Upper lobe of right lung (tissue), 1 donor: ENCODE measurements around the gene CCR4. TPM values are rescaled to one million over a fixed set of nuclear protein-coding genes. Genes with fewer than 3 reads are reported as not detected.

Source experiments
- ATAC-seq: fragments of 200-7000 bp; cut with Tn5 transposase; one replicate; pipeline ENCODE4 v1.9.1; 2020; ENCODE audit warnings: mild to moderate bottlenecking, moderate library complexity
- DNase-seq: peaks from one replicate; pipeline ENCODE4 v3.0.0-alpha.2; 2020
- H3K27ac ChIP-seq: fragments of 200-600 bp; one replicate; pipeline ENCODE4 v1.8.0; 2022
- H3K27me3 ChIP-seq: fragments of 200-600 bp; one replicate; pipeline ENCODE4 v1.8.0; 2022; ENCODE audit warnings: mild to moderate bottlenecking
- H3K36me3 ChIP-seq: fragments of 200-600 bp; one replicate; pipeline ENCODE4 v1.8.0; 2022
- H3K4me1 ChIP-seq: fragments of 200-600 bp; one replicate; pipeline ENCODE4 v1.8.0; 2022
- H3K4me3 ChIP-seq: fragments of 200-600 bp; one replicate; pipeline ENCODE4 v1.8.0; 2022; ENCODE audit warnings: mild to moderate bottlenecking
- H3K9me3 ChIP-seq: fragments of 200-600 bp; one replicate; pipeline ENCODE4 v1.8.0; 2022
- CTCF ChIP-seq: fragments of 200-600 bp; IDR thresholded peaks from one replicate; pipeline ENCODE4 v1.8.0; 2022; ENCODE audit warnings: antibody characterized with exemption
- intact Hi-C: fragments of 100-400 bp; cut with DNase I; formaldehyde crosslinking; loops from one replicate; pipeline ENCODE4 v1.11.0; 2022
- total RNA-seq: library from RNA; stranded (reverse); fragmentation: NEBNext Ultra II Directional; extraction: Animal tissue kit (Norgen Biotek cat#: 25700); gene quantifications from one replicate; pipeline ENCODE4 v1.2.1, GENCODE V29; 2021
- donor health status: DM: no; HTN: yes; CAD: no; lungs with severe emphysema.

CCR4 gene
- total RNA-seq, 1 donor from 2014 or later, result 1.2 TPM

DNA sequence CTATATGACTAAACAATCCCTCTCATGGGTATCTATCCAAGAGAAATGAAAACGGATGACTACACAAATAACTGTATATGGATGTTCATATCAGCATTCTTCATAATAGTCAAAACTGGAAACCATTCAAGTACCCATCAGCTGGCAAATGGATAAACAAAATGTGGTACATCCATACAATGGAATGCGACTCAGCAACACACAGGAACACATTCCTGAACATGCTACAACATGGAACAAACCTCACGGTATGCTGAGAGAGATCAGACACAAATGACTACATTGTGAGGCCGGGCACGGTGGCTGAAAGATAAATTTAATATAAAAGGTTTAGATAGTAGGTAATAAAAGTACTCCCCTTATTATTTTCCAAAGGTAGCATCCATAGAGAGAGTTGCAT is 42.6 kb downstream of the CCR4 start:
- Histone ChIP-seq H3K27ac (no peak overlapping the region), H3K36me3 (peaks cover 4% of the 10 kb centered on the region), H3K4me1 (no peaks in the 10 kb centered on the region), H3K27me3 (no peaks in the 10 kb centered on the region), H3K9me3 (no peaks in the 10 kb centered on the region), H3K4me3 (no peak overlapping the region)
- DNase-seq (no peak), ATAC-seq (no peak)
- intact Hi-C loops, result no loop called here
- TF ChIP-seq CTCF, result no peak

GRCh38 chr3:32995098-32995497 is 43.7 kb downstream of the CCR4 start:
- H3K27ac ChIP-seq, result no peak overlapping the region
- no peak overlapping the region for H3K4me3 ChIP-seq
- no peak for TF ChIP-seq CTCF
- intact Hi-C loops, result no loop called here
- H3K27me3 ChIP-seq, result no peaks in the 10 kb centered on the region
- H3K4me1 ChIP-seq, result no peaks in the 10 kb centered on the region
- ATAC-seq (no peak), DNase-seq (no peak)
- H3K36me3 ChIP-seq, result peaks cover 4% of the 10 kb centered on the region
- no peaks in the 10 kb centered on the region for H3K9me3 ChIP-seq

GRCh38 chr3:32996048-32996754 is 44.8 kb downstream of the CCR4 start:
- H3K4me1 ChIP-seq, result no peaks in the 10 kb centered on the region
- DNase-seq (no peak), ATAC-seq (no peak)
- peaks cover 4% of the 10 kb centered on the region for H3K36me3 ChIP-seq
- H3K27me3 ChIP-seq, result no peaks in the 10 kb centered on the region
- no peak overlapping the region for H3K4me3 ChIP-seq
- H3K9me3 ChIP-seq, result no peaks in the 10 kb centered on the region
- H3K27ac ChIP-seq, result no peak overlapping the region
- TF ChIP-seq CTCF, result no peak
- intact Hi-C loops, result no loop called here

DNA sequence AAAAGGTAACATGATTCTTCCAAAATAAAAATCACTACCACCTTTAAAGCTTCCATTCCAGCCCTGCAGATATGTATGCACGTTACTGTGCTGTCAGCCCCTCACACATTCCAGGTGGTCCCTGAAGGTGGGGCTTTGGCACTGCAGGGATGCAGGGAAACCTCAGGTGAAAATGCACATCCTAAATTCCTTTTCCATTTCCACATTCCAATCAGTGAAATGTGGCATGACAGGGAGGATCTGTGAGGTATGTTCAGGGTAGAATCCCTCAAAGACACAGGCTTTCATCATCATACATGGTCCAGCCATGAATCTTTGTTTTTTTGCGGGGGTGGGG is 45.3 kb downstream of the CCR4 start:
- Histone ChIP-seq H3K4me3 (no peak overlapping the region), H3K27me3 (no peaks in the 10 kb centered on the region), H3K9me3 (no peaks in the 10 kb centered on the region), H3K4me1 (no peaks in the 10 kb centered on the region), H3K27ac (no peak overlapping the region), H3K36me3 (peaks cover 4% of the 10 kb centered on the region)
- TF ChIP-seq CTCF, result no peak
- intact Hi-C loops, result no loop called here
- no peak for ATAC-seq
- no peak for DNase-seq

GRCh38 chr3:32998631-32999451 is 47.4 kb downstream of the CCR4 start:
- no peaks in the 10 kb centered on the region for H3K9me3 ChIP-seq
- no peak for TF ChIP-seq CTCF
- H3K4me3 ChIP-seq, result no peak overlapping the region
- no peaks in the 10 kb centered on the region for H3K27me3 ChIP-seq
- ATAC-seq (no peak), DNase-seq (no peak)
- H3K36me3 ChIP-seq, result peaks cover 4% of the 10 kb centered on the region
- intact Hi-C loops, result no loop called here
- H3K4me1 ChIP-seq, result no peaks in the 10 kb centered on the region
- H3K27ac ChIP-seq, result no peak overlapping the region
